Measurements from ENCODE around the gene TMOD1.

DNA sequence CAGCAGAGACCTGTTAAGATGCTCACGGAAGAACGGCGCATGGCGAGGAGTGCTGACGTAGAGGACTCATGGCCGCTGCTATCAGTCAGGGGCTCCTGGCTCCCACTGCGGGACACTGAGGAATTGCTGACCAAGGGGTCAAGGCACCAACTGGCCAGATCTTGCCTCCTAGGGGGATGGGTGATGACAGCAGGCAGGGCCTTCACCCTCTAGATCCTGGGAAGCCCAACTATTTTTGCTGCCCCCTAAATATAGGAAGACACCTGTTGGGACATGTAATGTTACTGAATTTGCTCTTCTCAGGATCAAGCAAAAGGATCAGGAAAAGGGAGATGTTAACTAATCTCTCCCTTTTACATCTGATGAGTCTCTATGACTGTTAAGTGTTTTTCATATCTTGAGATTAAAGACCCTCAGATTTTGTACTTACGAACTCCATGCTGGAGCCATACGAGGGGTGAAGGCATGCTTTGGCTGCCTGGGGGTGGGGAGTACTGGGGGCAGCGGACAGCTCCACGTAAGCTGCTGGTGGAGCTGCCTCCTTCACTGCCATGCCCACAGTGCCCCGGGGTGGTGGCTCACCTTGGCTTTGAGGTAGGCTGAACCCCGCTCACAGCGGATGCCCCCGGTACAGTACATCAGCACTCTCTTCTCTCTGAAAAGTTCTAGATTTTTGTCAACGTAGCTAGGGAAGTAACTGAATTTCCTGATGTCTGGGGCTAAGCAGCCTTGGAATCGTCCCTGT lies 103.6 kb downstream of the TMOD1 start:
- TF ChIP-seq CTCF (IDR thresholded peaks at IDR 0.05; ENCODE audit: low read length) (no peak), EZH2 (IDR thresholded peaks at IDR 0.05; ENCODE audit: borderline replicate concordance, low read length) (no peak)
